ENCODE results near the gene METRN.

DNA sequence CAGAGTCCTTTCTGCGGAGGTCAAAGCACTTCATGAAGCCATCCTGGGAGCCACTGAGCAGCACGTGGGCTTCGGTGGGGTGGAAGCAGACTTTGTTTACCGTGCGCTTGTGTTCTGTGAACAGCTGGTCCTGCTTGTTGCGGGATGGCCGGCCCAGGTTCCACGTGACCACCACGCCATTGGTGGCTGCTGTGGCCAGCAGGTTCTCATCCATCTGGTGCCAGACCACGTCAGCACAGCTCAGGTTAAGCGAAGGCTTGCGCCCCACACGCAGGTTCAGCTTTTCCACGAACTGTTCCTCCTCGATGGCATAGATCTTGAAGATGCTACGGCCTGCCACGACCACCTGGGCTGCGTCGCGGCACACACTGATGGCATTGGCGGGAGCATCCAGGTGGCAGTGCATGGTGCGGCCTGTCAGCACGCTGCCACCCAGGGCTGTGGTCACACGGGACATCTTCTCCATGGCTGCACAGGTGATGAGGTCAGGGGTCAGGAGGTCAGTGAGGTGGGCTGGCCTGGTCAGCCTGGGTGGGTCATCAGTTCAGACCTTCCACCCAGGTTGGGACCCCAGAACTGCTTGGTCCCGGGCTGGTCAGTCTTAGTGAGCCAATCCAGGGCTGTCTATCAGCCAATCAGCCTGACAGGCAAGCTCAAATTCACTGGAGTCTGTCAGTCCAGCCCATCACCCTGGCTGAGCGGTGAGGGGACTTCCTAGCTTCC, 25.6 kb upstream of the METRN start:
- TF ChIP-seq EZH2phosphoT487 (IDR thresholded peaks at IDR 0.05; ENCODE audit: borderline replicate concordance) (no peak), CTCF (conservative IDR thresholded peaks at IDR 0.05; ENCODE audit: low read length) (no peak)

All from Loucy (cell line).